CD14-positive monocyte (primary cell): ENCODE measurements around the gene KRTAP5-6. TPM values are rescaled to one million over a fixed set of nuclear protein-coding genes. Genes with fewer than 3 reads are reported as not detected.

Experiments
- DNase-seq, 3 donors: peaks; one replicate each; pipeline ENCODE4 v3.0.0-alpha.2; 2011 to 2022
- H2AFZ ChIP-seq: 2 replicates; pipeline ENCODE4 v1.6.0; 2012; ENCODE audit warnings: mild to moderate bottlenecking, low read depth, low read length, inconsistent platforms; ENCODE audit not compliant: insufficient read depth, poor library complexity, severe bottlenecking
- H3K27ac ChIP-seq, 2 donors: 1 replicate in 1 of 2; 2 replicates in 1 of 2; pipeline ENCODE4 v1.5.1; 2012 to 2013; ENCODE audit warnings: low read length in 2 of 2, control low read depth in 1 of 2, inconsistent platforms in 1 of 2, low read depth in 1 of 2, mild to moderate bottlenecking in 1 of 2
- H3K27me3 ChIP-seq, 2 donors: one replicate each; pipeline versions ENCODE4 v1.6.0 to v1.6.1; 2011 to 2013; ENCODE audit warnings: low read length in 2 of 2; ENCODE audit not compliant: control insufficient read depth in 2 of 2, insufficient read depth in 2 of 2
- H3K36me3 ChIP-seq, 2 donors: replicated peaks in 1 of 2; 1 replicate in 1 of 2; 2 replicates in 1 of 2; pipeline versions ENCODE4 v1.5.1 to v1.6.1; 2012 to 2013; ENCODE audit warnings: low read length in 2 of 2, control low read depth in 1 of 2, inconsistent platforms in 1 of 2, mild to moderate bottlenecking in 1 of 2; ENCODE audit not compliant: insufficient read depth in 2 of 2, control insufficient read depth in 1 of 2
- H3K4me1 ChIP-seq, 2 donors: 1 replicate in 1 of 2; 2 replicates in 1 of 2; pipeline versions ENCODE4 v1.5.1 to v1.6.1; 2012 to 2013; ENCODE audit warnings: low read length in 2 of 2, control low read depth in 1 of 2, inconsistent platforms in 1 of 2, mild to moderate bottlenecking in 1 of 2, moderate library complexity in 1 of 2; ENCODE audit not compliant: insufficient read depth in 2 of 2, control insufficient read depth in 1 of 2
- H3K4me2 ChIP-seq: replicated peaks from 2 replicates; pipeline ENCODE3; 2012; ENCODE audit warnings: low read length, moderate library complexity, mild to moderate bottlenecking; ENCODE audit not compliant: poor library complexity, severe bottlenecking; ENCODE audit errors: extremely low read depth
- H3K4me3 ChIP-seq, 3 experiments: fragments of 200-600 bp in 1 of 3; sonication (generic) in 1 of 3; replicated peaks in 1 of 3; 1 replicate in 2 of 3; 2 replicates in 1 of 3; pipeline ENCODE4 v1.5.1; 2011 to 2013; ENCODE audit warnings: low read length in 3 of 3, mild to moderate bottlenecking in 3 of 3, control low read depth in 2 of 3, low read depth in 2 of 3, inconsistent platforms in 1 of 3, moderate library complexity in 1 of 3
- H3K79me2 ChIP-seq: 2 replicates; pipeline ENCODE4 v1.6.0; 2012; ENCODE audit warnings: mild to moderate bottlenecking, control low read depth, inconsistent platforms, low read length, moderate library complexity; ENCODE audit not compliant: insufficient read depth
- H3K9ac ChIP-seq: 2 replicates; pipeline ENCODE4 v1.6.0; 2017; ENCODE audit warnings: low read length, mild to moderate bottlenecking; ENCODE audit not compliant: insufficient read depth, poor library complexity, severe bottlenecking
- H3K9me3 ChIP-seq, 2 donors: replicated peaks in 1 of 2; 1 replicate in 1 of 2; 2 replicates in 1 of 2; pipeline versions ENCODE4 v1.5.1 to v1.6.1; 2012 to 2013; ENCODE audit warnings: low read length in 2 of 2, control low read depth in 1 of 2; ENCODE audit not compliant: control insufficient read depth in 1 of 2, insufficient read depth in 1 of 2
- H4K20me1 ChIP-seq: 2 replicates; pipeline ENCODE4 v1.6.0; 2012; ENCODE audit warnings: mild to moderate bottlenecking, low read length, control low read depth, moderate library complexity; ENCODE audit not compliant: insufficient read depth
- H3K27ac Mint-ChIP-seq, 7 donors: one replicate each; pipeline ENCODE4 v1.8.0; 2020; ENCODE audit warnings: mild to moderate bottlenecking in 7 of 7, mixed read lengths in 7 of 7, moderate library complexity in 6 of 7, inconsistent platforms in 2 of 7
- H3K27me3 Mint-ChIP-seq, 3 donors: one replicate each; pipeline ENCODE4 v1.8.0; 2021 to 2022; ENCODE audit warnings: low read depth in 3 of 3, mild to moderate bottlenecking in 3 of 3, mixed read lengths in 3 of 3, moderate library complexity in 3 of 3, inconsistent platforms in 1 of 3
- H3K36me3 Mint-ChIP-seq, 2 donors: one replicate each; pipeline ENCODE4 v1.8.0; 2020; ENCODE audit warnings: mixed read lengths in 2 of 2, inconsistent platforms in 1 of 2, mild to moderate bottlenecking in 1 of 2
- H3K4me1 Mint-ChIP-seq: one replicate; pipeline ENCODE4 v1.8.0; 2020; ENCODE audit warnings: mild to moderate bottlenecking, mixed read lengths
- H3K4me3 Mint-ChIP-seq, 2 donors: one replicate each; pipeline ENCODE4 v1.8.0; 2020; ENCODE audit warnings: mild to moderate bottlenecking in 2 of 2, mixed read lengths in 2 of 2, moderate library complexity in 1 of 2
- H3K9me3 Mint-ChIP-seq, 7 donors: one replicate each; pipeline ENCODE4 v1.8.0; 2020 to 2022; ENCODE audit warnings: mixed read lengths in 7 of 7, mild to moderate bottlenecking in 6 of 7, moderate library complexity in 6 of 7, inconsistent platforms in 2 of 7
- CTCF ChIP-seq: fragments of 200-600 bp; IDR thresholded peaks from one replicate; pipeline ENCODE4 v1.8.0; 2022; ENCODE audit warnings: antibody characterized with exemption, mild to moderate bottlenecking
- WGBS: methylation state at CpG from one replicate; pipeline ENCODE4 v1.1.5; 2013; ENCODE audit warnings: missing lambda C conversion rate; ENCODE audit not compliant: insufficient coverage; 5-methylcytosine and 5-hydroxymethylcytosine counted together
- intact Hi-C, 2 donors: fragments of 100-400 bp; cut with micrococcal nuclease; formaldehyde crosslinking; loops; one replicate each; pipeline versions ENCODE4 v1.15.0 to v1.15.1; 2023
- polyA plus RNA-seq, 3 donors: library from polyadenylated mRNA; depleted of rRNA in 1 of 3; unstranded in 2 of 3; stranded (reverse) in 1 of 3; fragments of 300-500 nt in 2 of 3; fragments of >200 nt in 1 of 3; fragmentation: Illumina TruSeq in 2 of 3; gene quantifications; 1 replicate in 2 of 3; 2 replicates in 1 of 3; pipeline ENCODE4 v1.2.3, GENCODE V29; 2012 to 2021

KRTAP5-6 gene
- polyA plus RNA-seq, 3 donors: not detected

- intact Hi-C loops: no loop called here
- peaks cover 0 to 9% (median 0%) of the 10 kb centered on the region in 7 donors for H3K9me3 Mint-ChIP-seq
- H3K36me3 Mint-ChIP-seq: no peaks in the 10 kb centered on the region
- H3K4me3 ChIP-seq: no peak overlapping the region
- peaks cover 8 to 12% of the 10 kb centered on the region in 2 donors for H3K4me1 ChIP-seq
- 50% methylated on average over 6 of the region's 11 CpGs for WGBS
- peaks cover 27 to 56% (median 40%) of the 10 kb centered on the region in 3 donors for H3K27me3 Mint-ChIP-seq
- no peak overlapping the region for H3K4me2 ChIP-seq
- no peak for TF ChIP-seq CTCF
- H3K4me1 Mint-ChIP-seq: peaks cover 15% of the 10 kb centered on the region
- no peak overlapping the region for H3K27ac Mint-ChIP-seq
- no peaks in the 10 kb centered on the region for H3K9me3 ChIP-seq
- H4K20me1 ChIP-seq: no peaks in the 10 kb centered on the region
- H3K27ac ChIP-seq: no peak overlapping the region
- H2AFZ ChIP-seq: no peak overlapping the region
- peak in 1 of 3 donors; percentile 37 for DNase-seq
- peaks cover 12 to 34% of the 10 kb centered on the region in 2 donors for H3K27me3 ChIP-seq
- no peak overlapping the region for H3K9ac ChIP-seq
- no peaks in the 10 kb centered on the region for H3K36me3 ChIP-seq
- no peaks in the 10 kb centered on the region for H3K79me2 ChIP-seq
- H3K4me3 Mint-ChIP-seq: no peak overlapping the region
These were observed 30.2 kb downstream of the KRTAP5-6 start for GRCh38 chr11:1727096-1727690.

- Histone ChIP-seq H3K4me1 (peaks cover 8 to 12% of the 10 kb centered on the region in 2 donors), H3K27me3 (peaks cover 12 to 41% of the 10 kb centered on the region in 2 donors), H3K9me3 (no peaks in the 10 kb centered on the region), H4K20me1 (no peaks in the 10 kb centered on the region), H3K36me3 (no peaks in the 10 kb centered on the region), H3K4me2 (no peak overlapping the region), H3K27ac (no peak overlapping the region), H2AFZ (no peak overlapping the region), H3K79me2 (no peaks in the 10 kb centered on the region), H3K4me3 (no peak overlapping the region), H3K9ac (no peak overlapping the region)
- Mint-ChIP-seq H3K27ac (no peak overlapping the region), H3K9me3 (peaks cover 0 to 9% (median 0%) of the 10 kb centered on the region in 7 donors), H3K4me3 (peak overlapping the region in 1 of 2 donors; percentile 72), H3K27me3 (peaks cover 28 to 59% (median 45%) of the 10 kb centered on the region in 3 donors), H3K4me1 (peaks cover 15% of the 10 kb centered on the region), H3K36me3 (no peaks in the 10 kb centered on the region)
- TF ChIP-seq CTCF: no peak
- intact Hi-C loops: no loop called here
- DNase-seq: no peak
- WGBS: 100% methylated on average over 5 of the region's 9 CpGs
These were observed 30.9 kb downstream of the KRTAP5-6 start for GRCh38 chr11:1727861-1728260.
